HG02938 (cell line): ENCODE results near the gene POC1B.
A peak's percentile ranks its signal among the peaks of the same experiment; 100 is the strongest.
"Not testable (repeated sequence)": the region's sequence is repeated elsewhere in the genome, so short reads cannot be mapped to it uniquely, and the experiment has no call there.

Experiments
- ATAC-seq: cut with Tn5 transposase; IDR thresholded peaks from one replicate; pipeline ENCODE4 v1.9.1; 2021; ENCODE audit warnings: mild to moderate bottlenecking, moderate library complexity; ENCODE audit not compliant: unreplicated experiment

The POC1B gene

DNA sequence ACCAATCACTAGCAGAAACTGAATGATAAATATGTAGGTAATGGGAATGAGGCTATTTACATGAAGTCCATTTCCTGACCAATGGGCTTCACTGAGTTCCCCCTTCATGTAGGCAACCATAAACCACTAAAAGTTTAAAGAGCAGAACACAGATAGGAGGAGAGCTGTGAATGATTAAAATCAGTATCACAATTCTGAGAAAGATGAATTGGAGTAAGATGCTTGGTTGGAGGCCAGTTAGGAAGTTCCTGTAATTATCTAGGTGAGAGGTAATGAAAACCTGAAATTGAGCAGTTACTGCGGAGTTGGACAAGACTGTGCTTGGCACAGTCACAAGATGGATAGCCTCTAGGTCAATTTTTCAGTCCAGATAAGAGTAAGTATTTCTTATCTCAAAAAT is 57.8 kb downstream of the POC1B start:
- ATAC-seq, result no peak

DNA sequence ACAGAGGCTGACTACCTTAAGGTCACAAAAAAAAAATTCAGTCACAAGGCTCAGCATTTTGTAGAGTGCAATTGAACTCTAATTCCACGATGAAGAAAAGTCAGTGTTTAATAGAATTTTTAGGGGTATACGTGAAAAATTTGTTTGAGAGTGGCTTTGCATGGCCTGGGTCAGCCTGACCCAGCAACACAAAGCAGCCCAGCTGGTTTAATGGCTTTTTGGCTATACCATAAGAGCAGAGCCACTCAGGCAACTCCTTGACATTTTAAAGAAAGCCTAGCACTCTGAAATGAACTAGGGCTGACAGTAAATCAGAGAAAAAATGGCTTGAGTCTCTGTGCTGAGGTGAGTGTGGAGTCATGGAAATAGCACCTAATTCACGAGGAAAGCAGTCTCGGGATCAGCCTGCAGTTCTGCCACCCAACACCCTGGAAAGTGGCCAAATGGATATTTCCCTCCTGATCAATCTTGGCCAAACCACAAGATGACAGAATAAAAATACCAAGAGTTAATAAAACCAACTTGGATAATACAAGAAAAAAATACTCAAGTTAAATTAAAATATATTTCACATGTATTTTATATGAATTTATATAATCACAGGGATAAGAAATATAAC is 60.8 kb downstream of the POC1B start:
- no peak for ATAC-seq

DNA sequence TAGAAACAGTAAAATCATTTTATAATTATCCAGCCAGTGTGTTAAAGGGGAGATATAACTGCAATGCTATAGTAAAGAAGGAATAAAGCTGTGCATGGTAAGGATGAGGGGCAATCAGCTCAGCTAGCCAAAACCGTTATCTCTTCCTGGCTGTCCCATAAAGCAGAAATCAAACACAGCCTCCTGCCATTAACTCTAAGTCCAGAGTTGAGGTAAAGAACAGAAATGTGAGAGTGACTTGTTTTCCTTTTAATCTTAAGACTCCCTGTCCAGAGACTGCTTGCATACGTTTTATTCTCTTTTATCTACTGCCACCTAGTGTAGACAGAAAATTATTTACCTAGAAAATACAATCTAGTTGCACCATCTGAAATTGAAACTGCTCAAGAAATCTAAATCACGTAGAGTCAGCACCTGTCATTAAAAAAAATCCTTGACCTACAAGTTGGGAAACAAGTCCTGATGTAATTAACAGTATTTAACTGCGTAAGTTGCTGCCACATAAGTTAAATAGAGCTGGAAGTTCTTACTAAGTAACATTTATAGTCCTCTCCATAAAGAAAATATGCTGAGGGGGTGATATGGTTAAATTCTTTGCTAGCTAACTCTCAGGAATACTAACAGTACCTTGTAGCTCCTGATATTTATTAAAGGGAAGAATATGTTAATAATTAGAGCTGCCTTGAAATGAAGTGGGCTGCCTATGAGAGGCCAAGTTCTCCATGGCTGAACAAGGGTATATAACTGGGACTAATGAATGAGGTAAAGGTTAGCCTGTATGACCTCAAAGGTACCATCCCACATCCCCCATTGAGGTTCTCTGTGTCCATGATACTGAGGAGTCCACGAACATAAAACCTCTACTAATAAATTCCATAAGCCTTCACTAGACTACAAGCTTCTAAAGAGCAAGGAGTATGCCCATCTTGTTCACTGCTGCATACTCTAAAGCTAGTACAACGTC is 63.9 kb downstream of the POC1B start:
- peak; percentile 98 for ATAC-seq

DNA sequence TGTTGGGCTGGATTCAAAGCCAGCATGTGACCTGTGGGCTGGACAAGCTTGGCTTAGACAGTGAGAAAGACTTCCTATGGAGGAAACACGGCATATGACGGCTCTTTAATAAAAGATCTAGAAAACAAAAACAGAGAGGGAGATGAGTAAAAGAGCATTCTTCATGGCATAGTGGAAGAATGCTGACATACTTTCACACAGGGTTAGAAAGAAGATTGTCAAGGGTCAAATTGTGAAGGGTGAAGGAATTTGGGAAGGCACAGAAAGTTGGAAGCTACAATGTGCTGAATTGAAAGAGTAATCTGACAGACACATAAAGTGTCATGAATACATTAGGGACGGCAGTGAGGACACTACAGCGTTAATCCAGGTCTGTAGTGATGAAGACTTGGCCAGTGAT is 64.7 kb downstream of the POC1B start:
- ATAC-seq, result no peak

DNA sequence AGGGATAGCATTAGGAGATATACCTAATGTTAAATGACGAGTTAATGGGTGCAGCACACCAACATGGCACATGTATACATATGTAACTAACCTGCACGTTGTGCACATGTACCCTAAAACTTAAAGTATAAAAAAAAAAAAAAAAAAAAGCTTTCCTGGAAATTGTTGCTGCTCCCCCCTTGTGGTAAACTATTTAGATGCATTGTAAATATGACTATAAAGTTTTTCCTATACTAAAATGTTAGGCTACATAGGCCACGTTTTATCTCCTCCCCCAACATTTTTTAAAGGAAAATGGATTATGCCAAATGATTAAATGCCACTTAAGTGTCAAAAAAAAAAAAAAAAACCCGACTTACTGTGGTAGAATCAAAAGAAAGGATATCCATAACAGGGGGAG is 66.6 kb downstream of the POC1B start:
- not testable (repeated sequence) for ATAC-seq

DNA sequence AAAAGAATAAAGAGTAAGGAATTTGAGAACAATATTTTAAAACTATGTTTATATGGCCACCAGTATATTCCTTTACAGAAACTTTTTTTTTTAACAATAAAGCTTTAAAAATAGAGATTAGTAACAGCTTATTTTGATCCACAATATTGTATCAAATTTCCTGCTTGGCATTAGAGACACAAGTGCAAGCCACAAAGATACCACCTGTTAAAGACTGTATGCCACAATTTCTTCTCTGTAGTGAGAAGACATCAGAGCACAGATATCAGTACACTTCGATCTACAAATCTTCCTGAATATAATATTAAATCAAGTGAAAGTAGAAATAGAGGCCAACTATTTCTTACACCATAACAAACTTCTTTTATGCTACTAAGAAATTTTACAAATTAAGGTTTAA is 69.3 kb downstream of the POC1B start:
- ATAC-seq, result no peak

DNA sequence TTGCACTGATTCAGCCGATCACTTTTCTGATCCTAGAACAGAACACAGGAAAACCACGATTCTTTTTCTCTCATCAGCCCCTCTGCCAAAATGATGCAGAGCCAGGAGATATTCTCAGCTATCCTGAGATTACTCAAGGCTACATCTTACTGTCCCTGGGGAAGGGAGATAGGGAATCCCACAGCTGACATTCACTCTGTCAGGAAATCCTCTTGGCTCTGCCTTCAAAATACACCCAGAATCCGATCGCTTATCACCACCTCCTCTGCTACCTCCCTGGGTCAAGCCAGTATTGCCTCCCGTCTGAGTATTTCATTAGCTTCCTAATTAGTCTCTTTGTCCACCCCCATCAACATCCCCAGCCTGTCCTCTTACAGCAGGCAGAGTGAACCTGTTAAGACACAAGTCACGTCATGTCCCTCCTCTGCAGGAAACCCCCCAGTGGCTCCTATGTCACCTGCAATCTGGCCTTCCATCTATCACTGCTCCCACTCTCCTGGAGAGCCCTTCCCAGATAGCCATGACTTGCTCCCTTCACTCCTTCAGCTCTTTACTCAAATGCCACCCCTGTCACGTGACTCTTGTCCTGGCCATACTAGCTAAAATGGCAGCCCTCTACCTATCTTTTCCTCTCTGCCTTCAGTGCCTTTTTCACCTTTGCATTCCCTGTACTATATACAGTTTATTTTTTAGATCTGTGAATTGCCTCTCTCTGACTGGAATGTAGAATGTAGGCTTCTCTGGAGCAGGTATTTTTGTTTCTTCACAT is 71.6 kb downstream of the POC1B start:
- no peak for ATAC-seq

DNA sequence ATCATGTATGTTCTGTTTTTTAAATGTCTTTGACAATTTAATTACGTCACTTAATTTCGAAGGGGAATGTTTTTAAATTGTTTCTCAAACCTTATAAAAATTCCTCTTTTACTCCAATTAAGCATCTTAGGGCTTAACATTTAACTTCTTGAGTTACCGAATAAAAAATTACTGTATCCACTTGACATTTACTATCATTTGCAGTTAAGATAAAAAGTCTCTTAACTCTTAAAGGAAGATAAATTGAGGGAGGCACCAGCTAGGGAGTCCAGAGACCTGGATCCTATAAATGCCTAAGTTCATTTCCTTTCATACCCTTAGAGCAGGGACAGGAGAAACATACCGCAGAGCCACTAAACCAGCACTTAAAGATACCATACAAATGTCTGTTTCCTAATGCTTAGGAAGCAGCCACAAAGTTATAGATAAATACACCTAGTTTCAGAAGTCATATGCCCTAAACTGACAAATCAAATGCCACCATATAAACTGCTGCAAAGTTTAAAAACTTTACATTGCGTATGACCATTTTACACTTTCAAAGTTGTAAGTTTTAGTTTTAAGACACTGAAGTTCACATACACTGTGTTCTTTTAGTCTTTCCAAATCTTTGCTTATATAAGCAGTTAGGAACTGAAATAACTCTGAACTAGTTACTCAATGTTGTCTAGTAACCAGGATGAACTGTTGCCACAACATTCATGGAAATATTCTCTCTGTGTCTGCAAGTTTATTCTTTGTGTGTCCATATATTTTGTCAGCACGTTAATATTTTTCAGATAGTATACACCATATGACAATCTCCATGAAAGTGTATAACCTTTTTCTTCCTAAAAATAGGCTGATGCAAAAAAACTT is 72.5 kb downstream of the POC1B start:
- ATAC-seq, result no peak

DNA sequence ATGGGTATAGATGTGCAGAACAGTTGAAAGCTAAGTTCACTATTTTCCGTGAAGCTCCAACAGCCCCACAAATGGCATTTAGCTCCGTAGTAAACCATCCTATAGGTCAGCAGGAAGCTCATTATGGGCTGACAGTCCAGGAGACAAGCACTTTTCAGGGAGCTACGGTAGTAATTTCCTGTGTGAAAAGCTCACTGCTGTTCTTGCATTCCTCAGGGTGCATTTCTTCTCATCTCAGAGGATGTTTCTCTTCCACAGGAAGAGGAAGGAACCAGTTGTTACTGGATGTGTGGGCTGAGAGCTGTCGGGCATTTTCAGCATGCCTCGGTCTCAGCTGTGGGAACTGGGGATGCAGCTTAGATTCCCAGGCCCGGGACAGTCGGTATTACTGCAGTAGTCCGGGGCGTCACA is 74.0 kb downstream of the POC1B start:
- no peak for ATAC-seq

DNA sequence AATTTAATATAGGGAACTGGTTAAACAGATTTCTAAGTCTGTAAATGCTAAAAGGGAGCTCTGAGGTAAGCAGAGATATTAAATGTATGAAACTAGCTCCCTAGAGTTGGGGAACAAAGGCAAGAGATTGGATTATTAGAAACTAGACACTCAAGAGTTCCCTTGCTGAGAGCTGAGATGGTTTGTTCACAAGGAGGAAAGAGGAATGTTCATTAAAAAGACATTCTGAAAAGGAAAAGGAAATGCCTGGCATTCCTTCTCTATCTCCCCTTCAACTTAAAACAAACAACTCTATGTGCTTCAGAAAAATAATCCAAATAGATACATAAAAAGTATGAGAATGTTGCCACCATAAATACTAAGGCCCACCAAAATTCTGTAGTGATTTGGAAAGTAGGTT is 74.9 kb downstream of the POC1B start:
- ATAC-seq, result no peak

DNA sequence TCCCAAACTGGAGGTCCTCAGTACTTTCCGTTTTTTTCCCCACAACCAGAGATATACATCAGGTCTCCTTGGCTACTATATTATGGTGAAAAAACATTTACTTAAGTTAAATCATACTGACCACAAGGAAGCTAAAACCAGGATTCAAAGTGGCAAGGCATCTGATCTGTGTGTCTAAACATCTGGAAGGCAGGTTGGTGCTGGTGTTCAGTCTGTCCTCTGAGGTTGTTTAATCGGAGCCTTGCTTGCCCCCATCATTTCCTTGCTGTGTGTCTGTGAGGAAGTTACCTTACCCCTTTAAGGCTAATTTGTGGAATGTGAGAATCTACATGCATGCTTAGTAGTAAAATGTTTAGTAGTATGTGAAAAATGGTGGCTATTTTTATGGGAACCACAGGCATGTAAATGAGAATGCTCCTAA is 76.9 kb downstream of the POC1B start:
- ATAC-seq, result no peak

DNA sequence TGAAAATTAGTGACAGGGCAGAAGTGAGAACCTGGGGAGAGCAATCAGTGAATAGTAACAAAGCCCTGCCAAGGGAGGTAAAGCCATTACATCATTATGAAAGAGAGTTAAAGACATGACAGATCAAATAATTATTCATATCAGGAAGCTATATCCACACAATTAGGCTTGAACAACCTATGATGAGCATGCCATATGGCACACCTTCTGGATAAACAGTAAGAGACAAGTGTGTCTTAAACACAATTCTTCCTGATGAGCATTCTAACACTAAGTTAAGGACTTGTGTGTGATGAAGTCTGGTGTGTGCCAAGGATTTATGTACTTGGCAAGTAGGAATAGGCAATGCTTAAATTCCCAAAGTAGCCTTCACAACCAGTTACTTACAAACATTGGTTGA is 77.3 kb downstream of the POC1B start:
- no peak for ATAC-seq

DNA sequence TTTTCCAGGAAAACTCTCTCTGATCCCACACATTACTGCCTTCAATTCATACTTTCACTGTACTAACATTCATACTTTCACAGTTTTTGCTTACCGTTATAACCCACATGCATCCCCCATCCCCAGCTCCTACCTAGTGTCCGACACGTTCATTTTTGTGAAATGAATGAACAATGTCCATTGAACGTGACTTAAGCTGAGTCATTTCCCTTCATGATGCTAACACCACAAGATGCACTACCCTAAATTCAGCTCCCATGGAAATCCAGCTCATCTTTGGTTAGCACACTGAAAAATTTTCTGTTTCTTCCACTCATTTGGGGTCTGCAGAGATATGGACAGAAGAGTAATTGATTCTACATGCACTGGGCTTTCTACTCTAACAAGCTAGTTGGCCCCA is 85.9 kb downstream of the POC1B start:
- no peak for ATAC-seq

DNA sequence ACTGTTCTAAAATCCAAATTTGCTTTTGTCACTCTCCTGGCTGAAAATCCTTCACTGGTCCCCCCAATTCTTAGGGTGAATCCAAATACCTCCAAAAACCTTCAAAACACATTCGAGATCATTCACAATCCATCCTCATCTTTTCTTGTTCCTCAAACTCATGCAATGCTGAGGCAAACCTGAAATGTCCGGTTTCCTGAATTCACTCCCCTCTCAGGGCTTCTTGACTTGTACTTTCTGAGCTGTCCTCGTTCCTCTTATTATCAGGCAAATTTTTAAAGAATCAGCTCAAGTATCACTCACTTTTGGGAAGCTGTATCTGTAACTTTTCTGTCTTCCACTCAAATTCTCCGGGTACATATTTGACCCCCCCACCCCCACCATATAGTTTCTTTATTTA is 88.6 kb downstream of the POC1B start:
- no peak for ATAC-seq

DNA sequence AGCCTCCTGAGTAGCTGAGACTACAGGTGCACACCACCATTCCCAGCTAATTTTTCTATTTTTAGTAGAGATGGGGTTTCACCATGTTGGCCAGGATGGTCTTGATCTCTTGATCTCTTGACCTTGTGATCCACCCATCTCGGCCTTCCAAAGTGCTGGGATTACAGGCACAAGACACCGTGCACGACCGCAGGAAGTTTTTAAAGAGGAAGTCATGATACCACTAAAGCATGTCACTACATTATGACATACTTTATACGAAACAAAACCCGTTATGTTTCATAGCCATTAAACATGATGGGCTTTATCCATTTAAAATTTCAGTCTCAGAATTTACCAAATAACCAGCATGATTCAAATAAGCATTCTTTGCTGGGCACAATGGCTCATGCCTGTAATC is 89.8 kb downstream of the POC1B start:
- ATAC-seq, result no peak

DNA sequence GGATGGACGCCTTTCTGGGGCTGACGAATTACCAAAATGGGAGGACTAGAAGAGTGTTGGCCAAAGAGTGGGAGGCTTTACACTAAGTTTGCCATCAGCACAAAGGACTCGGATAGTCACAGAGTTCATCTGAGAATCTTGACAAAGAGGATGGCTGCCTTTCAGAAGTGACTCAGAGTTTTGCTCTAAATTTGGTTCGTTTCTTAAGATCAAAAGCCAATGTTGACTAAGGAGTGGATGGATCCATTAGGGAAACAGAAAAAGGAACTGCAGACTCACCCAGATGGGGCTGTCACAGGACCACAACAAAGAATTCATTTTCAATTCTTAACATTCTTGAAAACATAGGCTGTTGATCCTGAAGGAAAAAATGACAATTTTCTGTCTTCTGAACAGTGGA is 92.2 kb downstream of the POC1B start:
- no peak for ATAC-seq

DNA sequence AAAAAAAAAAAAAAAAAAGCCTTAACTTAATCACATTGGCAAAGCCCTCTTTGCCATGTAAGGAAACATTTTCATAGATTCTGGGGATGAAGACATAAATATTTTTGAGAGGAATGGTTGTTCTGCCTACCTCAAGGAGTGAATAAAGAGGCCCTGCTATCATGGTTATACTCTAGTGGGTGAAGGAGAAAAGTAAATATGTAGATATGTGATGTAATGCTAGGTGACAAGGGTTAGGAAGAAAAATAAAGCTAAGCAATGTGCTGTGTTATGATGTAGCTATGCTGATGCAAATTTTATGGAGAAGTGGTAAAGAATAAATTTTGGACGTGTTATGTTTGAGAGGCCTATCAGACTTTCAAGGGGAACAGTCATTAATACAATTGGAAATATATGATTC is 93.5 kb downstream of the POC1B start:
- ATAC-seq, result no peak

DNA sequence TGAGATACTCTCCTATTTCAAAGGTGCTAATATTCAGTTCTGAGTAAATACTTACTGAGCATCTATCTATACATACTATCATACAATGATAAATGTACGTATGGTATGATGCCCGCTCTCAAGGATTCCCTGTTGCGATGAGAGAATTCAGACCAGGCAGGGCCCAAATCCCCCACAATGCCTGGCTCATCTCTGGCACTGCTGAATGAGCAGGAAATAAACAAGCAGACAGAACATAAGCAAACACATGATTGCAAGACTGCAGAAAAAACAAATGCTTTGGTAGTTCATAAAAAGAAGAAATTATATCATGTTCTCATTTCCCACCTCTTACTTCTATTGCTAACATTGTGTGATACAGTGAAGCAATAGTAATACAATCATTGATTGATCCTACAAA is 96.3 kb downstream of the POC1B start:
- no peak for ATAC-seq

DNA sequence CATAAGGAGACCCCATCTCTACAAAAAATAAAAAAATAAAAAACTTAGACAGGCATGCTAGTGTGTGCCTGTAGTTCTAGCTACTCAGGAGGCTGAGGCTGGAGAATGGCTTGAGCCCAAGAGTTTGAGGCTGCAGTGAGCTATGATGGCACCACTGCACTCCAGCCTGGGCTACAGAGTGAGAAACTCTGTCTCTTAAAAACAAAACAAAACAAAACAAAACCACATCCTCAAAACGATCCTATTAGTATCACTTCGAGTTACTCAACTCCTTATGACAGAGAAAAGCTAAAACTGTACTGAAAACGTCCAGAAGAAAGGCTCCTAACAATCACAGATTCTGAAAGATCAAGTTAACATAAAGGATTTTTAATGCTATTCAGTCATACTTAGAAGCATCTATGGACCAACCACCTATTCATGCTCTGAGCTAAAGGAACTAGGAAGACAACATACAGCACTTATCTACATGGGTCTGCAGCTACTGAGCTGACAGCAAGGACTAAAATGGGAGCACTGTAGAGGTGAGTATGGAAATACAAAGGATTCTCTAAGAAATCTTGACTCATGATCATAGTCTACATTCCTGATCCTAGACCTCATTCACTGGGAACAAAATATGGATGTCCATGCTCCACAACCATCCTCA is 98.2 kb downstream of the POC1B start:
- ATAC-seq, result peak; percentile 98

DNA sequence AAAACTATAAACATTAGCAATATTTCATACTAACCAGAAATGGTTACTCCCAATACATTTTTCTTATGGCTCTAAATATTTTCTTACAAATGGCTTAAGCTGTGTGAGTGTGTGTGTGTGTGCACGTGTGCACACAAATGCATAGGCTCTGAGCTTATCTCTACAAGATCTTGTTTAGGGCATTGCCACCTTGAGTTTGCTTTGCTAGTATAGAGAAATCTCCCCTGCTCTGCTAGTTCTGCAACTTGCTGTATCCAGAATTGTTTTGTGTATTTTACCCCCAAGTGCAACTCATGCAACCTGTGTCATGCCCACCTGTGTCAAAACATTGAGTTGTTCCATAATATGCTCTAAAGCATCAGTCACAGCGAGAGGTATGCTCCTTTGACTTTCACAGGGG is 101.0 kb downstream of the POC1B start:
- ATAC-seq, result no peak
